ENCODE measurements around the gene USP35.

DNA sequence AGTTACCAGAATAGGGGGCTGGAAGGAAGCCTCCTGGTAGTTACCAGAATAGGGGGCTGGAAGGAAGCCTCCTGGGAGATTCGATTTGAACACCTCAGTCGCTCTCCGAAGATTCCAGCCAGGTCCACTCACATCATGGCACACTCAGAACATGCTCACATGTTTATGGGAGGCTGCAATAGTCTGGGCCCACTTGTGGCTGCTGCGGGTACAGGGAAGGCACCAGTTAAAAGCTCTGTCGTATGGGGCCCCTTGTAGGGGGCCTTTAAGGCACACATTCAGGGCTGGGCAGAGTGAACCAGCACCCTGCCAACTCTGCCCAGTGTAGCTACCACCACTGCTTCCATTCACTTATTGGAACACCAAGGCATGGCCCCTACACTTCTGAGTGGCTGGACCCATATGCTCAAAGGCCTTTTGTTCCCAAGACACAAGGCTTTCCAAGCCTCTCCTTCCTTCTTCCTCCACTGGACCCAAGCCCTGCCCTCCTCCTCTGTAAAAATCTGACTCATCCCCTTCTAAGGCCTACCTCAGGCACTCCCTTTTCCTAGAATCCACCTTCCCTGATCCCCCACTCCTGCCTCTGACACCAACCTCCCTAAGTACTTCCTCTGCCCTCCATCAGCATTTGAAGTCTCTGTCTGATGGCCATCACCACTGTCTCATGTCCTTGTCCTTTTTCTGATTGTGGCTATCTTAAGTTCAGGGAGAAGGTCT lies 28.0 kb downstream of the USP35 start:
- TF ChIP-seq, protein P1, sequence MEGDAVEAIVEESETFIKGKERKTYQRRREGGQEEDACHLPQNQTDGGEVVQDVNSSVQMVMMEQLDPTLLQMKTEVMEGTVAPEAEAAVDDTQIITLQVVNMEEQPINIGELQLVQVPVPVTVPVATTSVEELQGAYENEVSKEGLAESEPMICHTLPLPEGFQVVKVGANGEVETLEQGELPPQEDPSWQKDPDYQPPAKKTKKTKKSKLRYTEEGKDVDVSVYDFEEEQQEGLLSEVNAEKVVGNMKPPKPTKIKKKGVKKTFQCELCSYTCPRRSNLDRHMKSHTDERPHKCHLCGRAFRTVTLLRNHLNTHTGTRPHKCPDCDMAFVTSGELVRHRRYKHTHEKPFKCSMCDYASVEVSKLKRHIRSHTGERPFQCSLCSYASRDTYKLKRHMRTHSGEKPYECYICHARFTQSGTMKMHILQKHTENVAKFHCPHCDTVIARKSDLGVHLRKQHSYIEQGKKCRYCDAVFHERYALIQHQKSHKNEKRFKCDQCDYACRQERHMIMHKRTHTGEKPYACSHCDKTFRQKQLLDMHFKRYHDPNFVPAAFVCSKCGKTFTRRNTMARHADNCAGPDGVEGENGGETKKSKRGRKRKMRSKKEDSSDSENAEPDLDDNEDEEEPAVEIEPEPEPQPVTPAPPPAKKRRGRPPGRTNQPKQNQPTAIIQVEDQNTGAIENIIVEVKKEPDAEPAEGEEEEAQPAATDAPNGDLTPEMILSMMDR (conservative IDR thresholded peaks at IDR 0.05 in 1 of 2, IDR thresholded peaks at IDR 0.05 in 1 of 2; ENCODE audit: extremely low read depth in 1 of 2, insufficient read depth in 1 of 2, low read depth in 1 of 2, low read length in 2 of 2), result no peak
- no peak for TF ChIP-seq EZH2 (IDR thresholded peaks at IDR 0.05; ENCODE audit: borderline replicate concordance, low read length)
